C4-2B (cell line): ENCODE data around the gene WDR72.

ENCODE experiments used
- H3K27ac ChIP-seq: fragments of 450-650 bp; 2 replicates; pipeline ENCODE4 v1.5.1; 2017
- CTCF ChIP-seq: fragments of 450-650 bp; conservative IDR thresholded peaks from 2 replicates; pipeline ENCODE4 v1.5.1; 2017; ENCODE audit warnings: mild to moderate bottlenecking
- ZFX ChIP-seq: fragments of 450-650 bp; IDR thresholded peaks from 2 replicates; pipeline ENCODE4 v1.6.1; 2017

Gene WDR72

GRCh38 chr15:53511175-53511574, 248.3 kb downstream of the WDR72 start:
- TF ChIP-seq ZFX = no peak
- no peak for TF ChIP-seq CTCF
- no peak overlapping the region for H3K27ac ChIP-seq

- H3K27ac ChIP-seq = no peak overlapping the region
- no peak for TF ChIP-seq CTCF
- no peak for TF ChIP-seq ZFX
These were observed 253.1 kb downstream of the WDR72 start for GRCh38 chr15:53506370-53506769.

- H3K27ac ChIP-seq = no peak overlapping the region
- TF ChIP-seq CTCF = no peak
- no peak for TF ChIP-seq ZFX
These were observed 260.5 kb downstream of the WDR72 start for GRCh38 chr15:53498996-53499395.

- no peak for TF ChIP-seq ZFX
- TF ChIP-seq CTCF = no peak
- no peak overlapping the region for H3K27ac ChIP-seq
These were observed 269.1 kb downstream of the WDR72 start for GRCh38 chr15:53490341-53490740.

- no peak overlapping the region for H3K27ac ChIP-seq
- no peak for TF ChIP-seq CTCF
- no peak for TF ChIP-seq ZFX
These were observed 277.4 kb downstream of the WDR72 start for GRCh38 chr15:53482055-53482454.

- H3K27ac ChIP-seq = no peak overlapping the region
- TF ChIP-seq CTCF = no peak
- no peak for TF ChIP-seq ZFX
These were observed 281.3 kb downstream of the WDR72 start for GRCh38 chr15:53477981-53478766.

- no peak overlapping the region for H3K27ac ChIP-seq
- TF ChIP-seq ZFX = no peak
- no peak for TF ChIP-seq CTCF
These were observed 285.6 kb downstream of the WDR72 start for GRCh38 chr15:53473886-53474285.
